ENCODE data around the gene TRIM45.

GRCh38 chr1:117164209-117164608, 42.7 kb upstream of the TRIM45 start:
- TF ChIP-seq CTCF (IDR thresholded peaks at IDR 0.05) (no peak), POLR2A (IDR thresholded peaks at IDR 0.05) (no peak)

Measured in body of pancreas (tissue), 4 donors.